Measurements from ENCODE around the gene GNAT1. TPM values are rescaled to one million over a fixed set of nuclear protein-coding genes. Genes with fewer than 3 reads are reported as not detected.

GNAT1 gene
- total RNA-seq, 4 donors from 2014 or later, result not detected

DNA sequence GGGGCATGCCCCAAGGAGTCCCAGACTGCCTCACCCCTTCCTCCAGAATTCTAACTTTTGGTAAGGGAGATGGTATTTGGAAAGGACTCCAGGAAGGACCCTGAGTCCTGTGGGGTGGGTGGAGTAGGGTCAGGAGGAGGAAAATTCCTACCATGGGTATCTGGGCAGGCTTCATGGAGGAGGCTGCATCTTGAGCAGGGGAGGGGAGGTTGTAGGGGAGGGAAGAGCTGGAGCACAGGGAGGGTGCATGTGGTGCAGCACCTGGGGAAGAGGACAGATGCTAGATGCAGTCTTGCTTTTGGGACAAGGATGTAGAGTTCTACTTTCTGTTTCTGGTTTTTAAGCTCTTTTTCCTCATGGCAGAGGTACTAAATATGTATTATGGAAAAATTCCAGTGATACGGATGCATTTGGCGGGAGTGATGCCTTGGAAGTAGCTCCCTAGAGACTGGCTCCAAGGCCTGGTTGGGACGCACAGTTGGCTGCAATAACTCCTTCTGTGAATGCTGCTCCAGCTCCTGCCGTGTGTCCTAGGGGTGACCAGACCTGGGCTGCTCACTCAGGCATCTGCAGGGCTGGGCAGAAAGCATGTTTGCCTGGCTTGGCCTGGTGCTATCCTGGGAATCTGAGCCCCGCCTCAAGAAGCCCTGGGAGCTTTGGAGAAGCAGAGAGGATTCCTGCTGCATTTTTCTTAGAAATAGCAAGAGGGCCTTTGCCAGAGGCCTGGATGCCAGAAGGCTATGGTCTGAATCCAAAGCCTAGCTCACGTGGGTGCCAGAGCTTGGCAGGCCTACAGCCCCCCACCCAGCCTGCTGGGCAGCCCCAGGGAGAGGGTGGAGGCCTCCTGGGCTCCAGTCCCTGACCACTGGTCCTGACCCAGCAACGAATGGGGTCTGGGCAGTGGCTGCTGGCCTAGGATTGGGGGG, 26.2 kb upstream of the GNAT1 start:
- Histone ChIP-seq H3K36me3 (no peaks in the 10 kb centered on the region), H3K27me3 (no peaks in the 10 kb centered on the region), H3K4me1 (peaks cover 9 to 96% (median 62%) of the 10 kb centered on the region in 3 donors), H3K4me3 (peak overlapping the region in 1 of 2 donors; percentile 20), H3K9me3 (no peaks in the 10 kb centered on the region), H3K27ac (peak overlapping the region; percentile 62 to 94 (median 85))
- TF ChIP-seq POLR2A (IDR thresholded peaks at IDR 0.05) (no peak), EP300 (IDR thresholded peaks at IDR 0.05) (no peak), POLR2AphosphoS5 (IDR thresholded peaks at IDR 0.05) (peak; percentile 35)
- TF ChIP-seq, protein P1, sequence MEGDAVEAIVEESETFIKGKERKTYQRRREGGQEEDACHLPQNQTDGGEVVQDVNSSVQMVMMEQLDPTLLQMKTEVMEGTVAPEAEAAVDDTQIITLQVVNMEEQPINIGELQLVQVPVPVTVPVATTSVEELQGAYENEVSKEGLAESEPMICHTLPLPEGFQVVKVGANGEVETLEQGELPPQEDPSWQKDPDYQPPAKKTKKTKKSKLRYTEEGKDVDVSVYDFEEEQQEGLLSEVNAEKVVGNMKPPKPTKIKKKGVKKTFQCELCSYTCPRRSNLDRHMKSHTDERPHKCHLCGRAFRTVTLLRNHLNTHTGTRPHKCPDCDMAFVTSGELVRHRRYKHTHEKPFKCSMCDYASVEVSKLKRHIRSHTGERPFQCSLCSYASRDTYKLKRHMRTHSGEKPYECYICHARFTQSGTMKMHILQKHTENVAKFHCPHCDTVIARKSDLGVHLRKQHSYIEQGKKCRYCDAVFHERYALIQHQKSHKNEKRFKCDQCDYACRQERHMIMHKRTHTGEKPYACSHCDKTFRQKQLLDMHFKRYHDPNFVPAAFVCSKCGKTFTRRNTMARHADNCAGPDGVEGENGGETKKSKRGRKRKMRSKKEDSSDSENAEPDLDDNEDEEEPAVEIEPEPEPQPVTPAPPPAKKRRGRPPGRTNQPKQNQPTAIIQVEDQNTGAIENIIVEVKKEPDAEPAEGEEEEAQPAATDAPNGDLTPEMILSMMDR (IDR thresholded peaks at IDR 0.05), result no peak
- whole genome bisulfite sequencing, 2 donors (ENCODE audit: low coverage in 1 of 2), result 0% methylated on average over 2 of the region's 7 CpGs
- ATAC-seq, result peak; percentile 75

DNA sequence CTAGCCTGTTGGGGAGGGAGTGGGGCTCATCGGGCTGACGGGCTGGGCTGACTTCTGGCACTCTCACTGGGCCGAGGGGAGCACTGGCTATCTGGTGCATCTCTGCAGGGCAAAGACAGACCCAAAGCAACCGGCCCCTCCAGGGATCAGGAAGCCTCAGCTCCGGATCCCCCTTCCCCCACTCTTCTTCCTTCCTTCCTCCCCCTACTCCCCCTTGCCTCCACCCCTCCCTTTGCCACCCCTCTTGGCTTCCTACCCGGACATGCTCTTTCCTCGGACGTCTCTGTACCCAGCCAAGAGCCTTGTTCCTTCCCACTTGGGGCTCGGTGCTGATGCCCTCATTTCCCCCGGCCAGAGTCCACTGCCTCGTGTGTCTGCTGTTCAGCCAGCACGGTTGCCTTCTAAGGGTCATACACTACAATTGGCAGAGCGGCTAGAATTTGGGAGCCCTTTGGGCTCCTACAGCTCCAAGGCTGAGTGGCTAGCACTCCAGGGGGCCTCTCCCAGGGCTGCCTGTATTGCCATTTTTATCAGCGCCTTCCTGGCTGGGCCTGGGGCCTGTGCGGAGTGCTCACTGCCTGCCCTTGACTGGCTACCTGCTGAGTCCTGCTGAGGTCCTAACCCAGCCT, 25.4 kb upstream of the GNAT1 start:
- WGBS, 2 donors (ENCODE audit: low coverage in 1 of 2), result 3 to 20% methylated on average over 2 to 7 of the region's 15 CpGs
- peak overlapping the region in 1 of 2 donors; percentile 20 for H3K4me3 ChIP-seq
- no peaks in the 10 kb centered on the region for H3K27me3 ChIP-seq
- peak overlapping the region; percentile 62 to 94 (median 85) for H3K27ac ChIP-seq
- H3K9me3 ChIP-seq, result no peaks in the 10 kb centered on the region
- H3K4me1 ChIP-seq, result peaks cover 9 to 92% (median 60%) of the 10 kb centered on the region in 3 donors
- H3K36me3 ChIP-seq, result no peaks in the 10 kb centered on the region
- TF ChIP-seq POLR2AphosphoS5 (IDR thresholded peaks at IDR 0.05) (peak; percentile 16), POLR2A (IDR thresholded peaks at IDR 0.05) (no peak)
- peak; percentile 38 for ATAC-seq

DNA sequence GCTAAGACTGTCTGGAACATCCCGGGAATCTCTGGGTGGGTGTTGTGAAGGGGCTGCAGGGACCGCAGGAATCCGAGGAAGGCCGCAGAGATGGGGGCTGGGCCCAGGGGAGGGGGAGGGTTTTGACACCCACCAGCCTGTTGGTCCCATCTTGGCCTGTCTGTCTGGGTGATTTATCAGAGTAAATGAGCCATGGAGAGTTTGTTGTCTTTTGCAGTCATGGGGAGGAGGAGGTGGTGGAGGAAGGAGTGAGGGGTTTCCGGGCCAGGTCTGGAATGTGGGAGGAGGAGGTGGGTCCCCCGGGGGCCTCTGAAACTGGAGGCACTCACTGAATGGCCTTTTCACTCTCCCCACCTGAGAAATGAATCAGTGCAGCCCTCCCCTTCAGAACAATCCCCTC, 24.8 kb upstream of the GNAT1 start:
- ATAC-seq, result no peak
- Histone ChIP-seq H3K27me3 (no peaks in the 10 kb centered on the region), H3K4me3 (no peak overlapping the region), H3K27ac (peak overlapping the region in 3 of 4 donors; percentile 83 to 94 (median 87)), H3K4me1 (peaks cover 9 to 88% (median 55%) of the 10 kb centered on the region in 3 donors), H3K36me3 (no peaks in the 10 kb centered on the region), H3K9me3 (no peaks in the 10 kb centered on the region)
- no peak for TF ChIP-seq EP300 (IDR thresholded peaks at IDR 0.05)
- no peak for TF ChIP-seq POLR2AphosphoS5 (IDR thresholded peaks at IDR 0.05)
- TF ChIP-seq, protein P1 (IDR thresholded peaks at IDR 0.05), result no peak
- no peak for TF ChIP-seq POLR2A (IDR thresholded peaks at IDR 0.05)
- 33% methylated on average over 2 of the region's 6 CpGs; no CpG with 5 or more reads in 1 of the 2 donors for WGBS, 2 donors (ENCODE audit: low coverage in 1 of 2)

DNA sequence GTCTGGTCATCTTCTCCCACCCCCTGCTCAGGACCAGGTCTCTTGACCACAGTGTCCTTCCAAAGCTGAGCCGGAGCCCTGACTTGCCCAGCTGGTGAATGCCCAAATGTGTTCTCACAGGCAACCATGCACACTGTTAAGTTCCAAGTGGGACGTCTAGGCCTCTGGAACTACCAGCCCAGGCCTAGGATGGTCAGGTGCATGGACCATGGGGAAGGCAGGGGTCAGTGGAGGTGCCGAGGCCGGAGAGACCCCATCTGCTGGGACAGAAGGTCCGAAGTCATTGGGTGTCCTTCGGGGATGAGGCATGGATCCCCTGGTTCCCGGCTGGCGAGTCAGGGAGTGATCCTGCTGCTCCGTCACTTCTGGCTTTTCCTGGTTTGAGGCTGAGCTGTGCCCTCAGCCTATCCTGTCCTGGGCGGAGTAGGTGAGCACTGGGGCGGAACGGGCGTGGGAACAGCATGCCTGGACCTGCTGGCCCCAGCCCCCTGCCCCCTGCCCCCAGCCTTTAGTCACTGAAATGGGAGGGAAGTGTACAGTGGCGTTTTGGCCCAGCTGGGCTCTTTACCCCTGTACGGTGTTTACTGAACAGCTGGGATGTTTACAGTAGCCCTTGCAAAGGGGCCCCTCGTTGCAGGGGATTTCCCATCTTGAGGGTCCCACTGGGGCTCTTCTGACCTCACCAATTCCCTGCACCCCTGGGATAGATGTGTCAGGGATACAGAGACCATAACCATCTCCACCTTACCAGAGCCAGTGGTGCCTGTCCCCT, 24.2 kb upstream of the GNAT1 start:
- Histone ChIP-seq H3K4me3 (no peak overlapping the region), H3K36me3 (no peaks in the 10 kb centered on the region), H3K27ac (peak overlapping the region in 3 of 4 donors; percentile 83 to 94 (median 87)), H3K4me1 (peaks cover 9 to 81% (median 50%) of the 10 kb centered on the region in 3 donors), H3K27me3 (no peaks in the 10 kb centered on the region), H3K9me3 (no peaks in the 10 kb centered on the region)
- ATAC-seq, result no peak
- 55% methylated on average over 9 of the region's 16 CpGs; no CpG with 5 or more reads in 1 of the 2 donors for WGBS, 2 donors (ENCODE audit: low coverage in 1 of 2)
- TF ChIP-seq POLR2A (IDR thresholded peaks at IDR 0.05), result no peak
- no peak for TF ChIP-seq POLR2AphosphoS5 (IDR thresholded peaks at IDR 0.05)
- TF ChIP-seq EP300 (IDR thresholded peaks at IDR 0.05), result no peak
- TF ChIP-seq, protein P1 (IDR thresholded peaks at IDR 0.05), result no peak

DNA sequence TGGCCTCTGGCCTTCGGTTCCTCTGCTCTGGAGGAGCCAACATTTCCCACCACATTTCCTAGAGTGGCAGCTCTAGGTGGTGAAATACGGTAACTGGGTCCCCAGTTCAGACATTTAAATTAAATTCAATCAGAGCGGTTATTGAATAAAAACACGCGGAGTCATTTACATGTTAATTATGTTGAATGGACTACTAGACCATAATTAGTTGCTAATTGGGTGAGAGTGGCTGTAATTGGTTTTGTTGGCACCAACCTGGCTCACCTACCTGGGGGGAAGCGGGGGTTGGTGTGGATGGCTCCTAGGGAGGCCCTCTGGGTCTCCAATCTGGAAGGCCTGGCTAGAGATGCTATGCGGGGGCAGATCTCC, 23.6 kb upstream of the GNAT1 start:
- no peak for ATAC-seq
- Histone ChIP-seq H3K9me3 (no peaks in the 10 kb centered on the region), H3K4me3 (no peak overlapping the region), H3K4me1 (peaks cover 9 to 81% (median 44%) of the 10 kb centered on the region in 3 donors), H3K36me3 (no peaks in the 10 kb centered on the region), H3K27me3 (no peaks in the 10 kb centered on the region), H3K27ac (peak overlapping the region in 2 of 4 donors; percentile 83 to 87)
- no peak for TF ChIP-seq POLR2AphosphoS5 (IDR thresholded peaks at IDR 0.05)
- TF ChIP-seq EP300 (IDR thresholded peaks at IDR 0.05), result no peak
- TF ChIP-seq, protein P1 (IDR thresholded peaks at IDR 0.05), result no peak
- TF ChIP-seq POLR2A (IDR thresholded peaks at IDR 0.05), result no peak
- WGBS, 2 donors (ENCODE audit: low coverage in 1 of 2), result 80 to 86% methylated on average over 1 to 6 of the region's 7 CpGs
